Neural cell (in vitro differentiated cells): ENCODE measurements around the gene ABHD5. TPM values are rescaled to one million over a fixed set of nuclear protein-coding genes. Genes with fewer than 3 reads are reported as not detected.

ENCODE experiments used
- H2AFZ ChIP-seq: fragments of 200-600, 300-800 bp; sonication (generic), shearing (Covaris generic); 2 replicates; pipeline ENCODE4 v1.6.0; 2014; ENCODE audit warnings: low read depth, mild to moderate bottlenecking, antibody characterized with exemption, low read length, moderate library complexity
- H3F3A ChIP-seq: fragments of 200-600 bp; shearing (Covaris generic); 2 replicates; pipeline ENCODE4 v1.6.1; 2016; ENCODE audit warnings: mild to moderate bottlenecking, moderate library complexity, mixed read lengths, antibody characterized with exemption, low read length; ENCODE audit not compliant: insufficient read depth, poor library complexity, severe bottlenecking
- H3K27ac ChIP-seq: fragments of 200-600, 300-800 bp; sonication (generic), shearing (Covaris generic); 2 replicates; pipeline ENCODE4 v1.5.1; 2014; ENCODE audit warnings: mild to moderate bottlenecking, low read length, moderate library complexity
- H3K27me3 ChIP-seq: fragments of 300-800, 200-600 bp; sonication (generic), shearing (Covaris generic); 2 replicates; pipeline ENCODE4 v1.6.0; 2014; ENCODE audit warnings: mild to moderate bottlenecking, low read depth, low read length, moderate library complexity; ENCODE audit not compliant: insufficient read depth
- H3K36me3 ChIP-seq: fragments of 300-800, 200-600 bp; sonication (generic), shearing (Covaris generic); 2 replicates; pipeline ENCODE4 v1.5.1; 2014; ENCODE audit warnings: mild to moderate bottlenecking, antibody characterized with exemption, low read length, moderate library complexity; ENCODE audit not compliant: insufficient read depth
- H3K4me2 ChIP-seq: fragments of 300-800, 200-600 bp; sonication (generic), shearing (Covaris generic); 2 replicates; pipeline ENCODE4 v1.6.0; 2014; ENCODE audit warnings: mild to moderate bottlenecking, low read length
- H3K4me3 ChIP-seq: fragments of 300-800, 200-600 bp; sonication (generic), shearing (Covaris generic); 2 replicates; pipeline ENCODE4 v1.5.1; 2014; ENCODE audit warnings: mild to moderate bottlenecking, low read length, moderate library complexity
- H3K79me2 ChIP-seq: fragments of 200-600 bp; shearing (Covaris generic); replicated peaks from 2 replicates; pipeline ENCODE4 v1.6.0; 2014; ENCODE audit warnings: mild to moderate bottlenecking, low read length, moderate library complexity; ENCODE audit not compliant: insufficient read depth
- H3K9ac ChIP-seq: fragments of 300-800, 200-600 bp; sonication (generic), shearing (Covaris generic); 2 replicates; pipeline ENCODE4 v1.6.1; 2016; ENCODE audit warnings: mild to moderate bottlenecking, low read length, mixed read lengths
- H3K9me2 ChIP-seq: fragments of 200-600 bp; shearing (Covaris generic); 2 replicates; pipeline ENCODE4 v1.6.1; 2016; ENCODE audit warnings: mild to moderate bottlenecking, low read length, mixed read lengths; ENCODE audit not compliant: insufficient read depth
- H3K9me3 ChIP-seq: fragments of 200-600, 300-800 bp; sonication (generic), shearing (Covaris generic); 2 replicates; pipeline ENCODE4 v1.6.1; 2016; ENCODE audit warnings: mild to moderate bottlenecking, mixed run types, low read length, moderate library complexity, mixed read lengths
- H4K20me1 ChIP-seq: fragments of 200-600 bp; shearing (Covaris generic); 2 replicates; pipeline ENCODE4 v1.6.1; 2016; ENCODE audit warnings: mild to moderate bottlenecking, mixed run types; ENCODE audit not compliant: insufficient read depth
- EP300 ChIP-seq: fragments of 450-650 bp; conservative IDR thresholded peaks from 2 replicates; pipeline ENCODE4 v1.6.1; 2014; ENCODE audit warnings: antibody characterized with exemption, mild to moderate bottlenecking, moderate library complexity; ENCODE audit not compliant: poor library complexity, severe bottlenecking
- EZH2 ChIP-seq: fragments of 200-600, 300-800 bp; shearing (Covaris generic), sonication (generic); IDR thresholded peaks from 2 replicates; pipeline ENCODE4 v1.6.1; 2014; ENCODE audit warnings: antibody characterized with exemption, low read length, borderline replicate concordance, mild to moderate bottlenecking; ENCODE audit not compliant: insufficient read depth, poor library complexity, severe bottlenecking
- MXI1 ChIP-seq: fragments of 450-650 bp; conservative IDR thresholded peaks from 2 replicates; pipeline ENCODE4 v1.6.1; 2014; ENCODE audit warnings: antibody characterized with exemption, mild to moderate bottlenecking; ENCODE audit not compliant: poor library complexity, severe bottlenecking
- POLR2AphosphoS5 ChIP-seq: IDR thresholded peaks from 2 replicates; pipeline ENCODE4 v1.6.1; 2012
- RAD21 ChIP-seq: fragments of 450-650 bp; conservative IDR thresholded peaks from 2 replicates; pipeline ENCODE4 v1.6.1; 2014; ENCODE audit warnings: antibody characterized with exemption, mild to moderate bottlenecking, moderate library complexity
- TAF1 ChIP-seq: IDR thresholded peaks from 2 replicates; pipeline ENCODE4 v1.6.1; 2012; ENCODE audit warnings: low read depth
- polyA plus RNA-seq: library from polyadenylated mRNA; depleted of rRNA; stranded (reverse); fragments of >200 nt; gene quantifications from 2 replicates; pipeline ENCODE4 v1.2.3, GENCODE V29; 2014
- TF ChIP-seq, protein P1 (sequence below): IDR thresholded peaks from 2 replicates; pipeline ENCODE4 v1.6.1; 2012; ENCODE audit warnings: borderline replicate concordance
- TF ChIP-seq, protein P2 (sequence below): fragments of 450-650 bp; IDR thresholded peaks from 2 replicates; pipeline ENCODE4 v1.5.1; 2014; ENCODE audit warnings: antibody characterized with exemption, mild to moderate bottlenecking, moderate library complexity; ENCODE audit not compliant: poor library complexity, severe bottlenecking

The ABHD5 gene
- polyA plus RNA-seq, 1 donor from 2014 or later, result 26.6 TPM

DNA sequence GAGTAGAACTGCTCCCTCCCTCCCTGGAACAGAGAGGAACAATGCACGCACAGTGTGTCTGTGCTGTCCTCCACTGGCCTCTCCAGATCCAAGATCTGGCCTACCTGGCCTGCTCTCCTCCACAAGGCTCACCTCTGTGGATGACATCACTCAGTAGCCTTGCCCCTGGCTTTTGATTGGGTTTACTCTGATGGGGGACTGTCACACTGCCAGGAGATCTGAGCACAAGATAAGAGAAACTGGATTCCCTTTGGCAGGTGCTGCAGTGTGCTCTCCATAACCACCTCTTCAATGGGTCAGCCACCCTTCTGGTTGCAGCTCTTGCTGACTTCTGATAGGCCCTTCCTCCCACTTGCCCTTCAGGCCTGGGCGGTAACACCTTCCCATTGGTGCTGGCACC lies 46.3 kb upstream of the ABHD5 start:
- H3K9ac ChIP-seq, result no peak overlapping the region
- no peaks in the 10 kb centered on the region for H3K9me2 ChIP-seq
- no peak for TF ChIP-seq EZH2
- TF ChIP-seq RAD21, result no peak
- TF ChIP-seq, protein P1, sequence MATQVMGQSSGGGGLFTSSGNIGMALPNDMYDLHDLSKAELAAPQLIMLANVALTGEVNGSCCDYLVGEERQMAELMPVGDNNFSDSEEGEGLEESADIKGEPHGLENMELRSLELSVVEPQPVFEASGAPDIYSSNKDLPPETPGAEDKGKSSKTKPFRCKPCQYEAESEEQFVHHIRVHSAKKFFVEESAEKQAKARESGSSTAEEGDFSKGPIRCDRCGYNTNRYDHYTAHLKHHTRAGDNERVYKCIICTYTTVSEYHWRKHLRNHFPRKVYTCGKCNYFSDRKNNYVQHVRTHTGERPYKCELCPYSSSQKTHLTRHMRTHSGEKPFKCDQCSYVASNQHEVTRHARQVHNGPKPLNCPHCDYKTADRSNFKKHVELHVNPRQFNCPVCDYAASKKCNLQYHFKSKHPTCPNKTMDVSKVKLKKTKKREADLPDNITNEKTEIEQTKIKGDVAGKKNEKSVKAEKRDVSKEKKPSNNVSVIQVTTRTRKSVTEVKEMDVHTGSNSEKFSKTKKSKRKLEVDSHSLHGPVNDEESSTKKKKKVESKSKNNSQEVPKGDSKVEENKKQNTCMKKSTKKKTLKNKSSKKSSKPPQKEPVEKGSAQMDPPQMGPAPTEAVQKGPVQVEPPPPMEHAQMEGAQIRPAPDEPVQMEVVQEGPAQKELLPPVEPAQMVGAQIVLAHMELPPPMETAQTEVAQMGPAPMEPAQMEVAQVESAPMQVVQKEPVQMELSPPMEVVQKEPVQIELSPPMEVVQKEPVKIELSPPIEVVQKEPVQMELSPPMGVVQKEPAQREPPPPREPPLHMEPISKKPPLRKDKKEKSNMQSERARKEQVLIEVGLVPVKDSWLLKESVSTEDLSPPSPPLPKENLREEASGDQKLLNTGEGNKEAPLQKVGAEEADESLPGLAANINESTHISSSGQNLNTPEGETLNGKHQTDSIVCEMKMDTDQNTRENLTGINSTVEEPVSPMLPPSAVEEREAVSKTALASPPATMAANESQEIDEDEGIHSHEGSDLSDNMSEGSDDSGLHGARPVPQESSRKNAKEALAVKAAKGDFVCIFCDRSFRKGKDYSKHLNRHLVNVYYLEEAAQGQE, result no peak
- H3K9me3 ChIP-seq, result no peaks in the 10 kb centered on the region
- no peak overlapping the region for H3K27ac ChIP-seq
- no peaks in the 10 kb centered on the region for H3K27me3 ChIP-seq
- no peak overlapping the region for H2AFZ ChIP-seq
- no peaks in the 10 kb centered on the region for H3K36me3 ChIP-seq
- no peaks in the 10 kb centered on the region for H3F3A ChIP-seq
- no peaks in the 10 kb centered on the region for H4K20me1 ChIP-seq
- no peak overlapping the region for H3K4me3 ChIP-seq
- no peak overlapping the region for H3K4me2 ChIP-seq
- no peaks in the 10 kb centered on the region for H3K79me2 ChIP-seq

DNA sequence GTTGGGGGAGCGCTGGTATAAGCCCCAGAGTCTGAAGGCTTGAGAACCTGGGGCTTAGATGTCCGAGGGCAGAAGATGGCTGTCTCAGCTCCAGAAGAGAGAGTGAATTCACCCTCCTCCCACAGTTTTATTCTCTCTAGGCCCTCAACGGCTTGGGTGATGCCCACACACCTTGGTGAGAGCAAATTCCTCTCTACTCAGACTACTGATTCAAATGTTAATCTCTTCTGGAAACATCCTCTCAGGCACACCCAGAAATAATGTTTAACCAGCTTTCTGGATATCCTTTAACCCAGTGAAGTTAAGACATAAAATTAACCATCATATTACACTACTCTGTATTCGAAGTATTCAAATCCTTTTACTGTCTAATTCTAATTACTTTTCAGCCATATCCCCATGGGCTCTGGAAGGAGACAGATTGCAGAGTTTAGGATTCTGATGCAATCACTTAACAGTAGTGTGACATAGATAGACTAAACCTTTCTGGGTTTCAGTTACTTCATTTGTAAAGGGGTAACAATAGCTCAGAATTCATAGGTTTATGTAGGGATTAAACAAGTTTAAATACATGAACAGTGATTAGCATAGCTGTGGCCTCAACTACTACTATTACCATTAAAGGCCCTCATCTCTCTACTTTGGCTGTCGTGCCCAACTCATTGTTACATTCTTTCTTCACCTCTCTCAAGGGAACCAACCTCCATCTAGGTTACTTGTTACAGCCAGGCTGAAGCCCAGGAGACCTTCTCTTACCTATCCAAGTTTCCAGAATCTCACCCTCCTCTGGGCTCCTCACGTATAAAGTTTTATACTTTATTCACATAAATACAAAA lies 43.2 kb upstream of the ABHD5 start:
- no peaks in the 10 kb centered on the region for H3K36me3 ChIP-seq
- TF ChIP-seq MXI1 (no peak), POLR2AphosphoS5 (no peak), TAF1 (no peak), EP300 (no peak)
- TF ChIP-seq, protein P1, result no peak
- TF ChIP-seq, protein P2, sequence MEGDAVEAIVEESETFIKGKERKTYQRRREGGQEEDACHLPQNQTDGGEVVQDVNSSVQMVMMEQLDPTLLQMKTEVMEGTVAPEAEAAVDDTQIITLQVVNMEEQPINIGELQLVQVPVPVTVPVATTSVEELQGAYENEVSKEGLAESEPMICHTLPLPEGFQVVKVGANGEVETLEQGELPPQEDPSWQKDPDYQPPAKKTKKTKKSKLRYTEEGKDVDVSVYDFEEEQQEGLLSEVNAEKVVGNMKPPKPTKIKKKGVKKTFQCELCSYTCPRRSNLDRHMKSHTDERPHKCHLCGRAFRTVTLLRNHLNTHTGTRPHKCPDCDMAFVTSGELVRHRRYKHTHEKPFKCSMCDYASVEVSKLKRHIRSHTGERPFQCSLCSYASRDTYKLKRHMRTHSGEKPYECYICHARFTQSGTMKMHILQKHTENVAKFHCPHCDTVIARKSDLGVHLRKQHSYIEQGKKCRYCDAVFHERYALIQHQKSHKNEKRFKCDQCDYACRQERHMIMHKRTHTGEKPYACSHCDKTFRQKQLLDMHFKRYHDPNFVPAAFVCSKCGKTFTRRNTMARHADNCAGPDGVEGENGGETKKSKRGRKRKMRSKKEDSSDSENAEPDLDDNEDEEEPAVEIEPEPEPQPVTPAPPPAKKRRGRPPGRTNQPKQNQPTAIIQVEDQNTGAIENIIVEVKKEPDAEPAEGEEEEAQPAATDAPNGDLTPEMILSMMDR, result no peak

More for the DNA sequence above, 43.2 kb upstream of the ABHD5 start:
- Histone ChIP-seq H3K27me3 (no peaks in the 10 kb centered on the region), H3K9ac (no peak overlapping the region), H3K79me2 (no peaks in the 10 kb centered on the region), H3K27ac (no peak overlapping the region), H4K20me1 (no peaks in the 10 kb centered on the region), H3K4me2 (no peak overlapping the region), H3K9me3 (no peaks in the 10 kb centered on the region), H3F3A (no peaks in the 10 kb centered on the region), H2AFZ (no peak overlapping the region), H3K9me2 (no peaks in the 10 kb centered on the region), H3K4me3 (no peak overlapping the region)
